Hepatocyte (in vitro differentiated cells): ENCODE data around the gene BIRC5.

Source experiments
- CTCF ChIP-seq: fragments of 200-600 bp; sonication (generic); IDR thresholded peaks from 2 replicates; pipeline ENCODE4 v1.5.1; 2016; ENCODE audit warnings: antibody characterized with exemption, mild to moderate bottlenecking; ENCODE audit not compliant: poor library complexity
- EZH2phosphoT487 ChIP-seq: fragments of 200-600 bp; sonication (generic); IDR thresholded peaks from one replicate; pipeline ENCODE4 v1.6.1; 2018; ENCODE audit warnings: antibody characterized with exemption, mild to moderate bottlenecking, low read depth, moderate library complexity; ENCODE audit not compliant: unreplicated experiment, severe bottlenecking

DNA sequence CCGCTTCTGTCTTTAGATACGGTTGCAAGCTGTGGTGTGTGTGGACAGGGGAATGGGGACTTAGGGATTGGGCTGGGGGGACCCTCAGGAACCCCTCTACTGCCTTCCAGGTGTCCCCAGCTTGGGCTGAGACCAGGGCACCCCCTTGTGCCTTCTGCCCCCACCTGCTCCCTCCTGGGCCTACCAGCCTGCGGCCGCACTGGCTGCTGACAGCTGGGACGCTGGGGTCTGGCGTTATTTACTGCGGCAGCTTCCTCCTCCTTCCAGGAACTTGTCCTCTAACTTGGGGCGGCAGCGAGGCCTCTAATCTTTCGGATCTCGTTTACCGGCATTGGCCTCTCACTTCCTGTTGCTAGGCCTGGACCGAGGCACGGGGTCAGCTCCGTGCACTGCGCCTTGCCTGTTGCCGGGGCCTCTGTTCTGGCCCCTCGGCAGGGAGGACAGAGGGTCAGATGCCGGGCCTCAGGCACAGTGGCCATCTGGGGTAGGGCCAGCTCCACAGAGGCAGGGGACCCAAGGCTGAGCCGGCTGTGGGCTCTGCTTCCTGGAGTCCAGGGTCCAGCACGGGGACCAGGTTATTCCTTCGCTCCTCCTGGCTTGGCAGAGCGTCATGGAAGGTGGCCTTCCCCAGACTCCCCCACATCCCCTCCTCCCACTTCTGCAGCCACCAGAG lies 49.1 kb downstream of the BIRC5 start:
- no peak for TF ChIP-seq CTCF
- TF ChIP-seq EZH2phosphoT487: no peak
